CD1c-positive myeloid dendritic cell (primary cell): ENCODE data around the gene WDR90.
A peak's percentile ranks its signal among the peaks of the same experiment; 100 is the strongest.

ENCODE experiments used
- DNase-seq: peaks from one replicate; pipeline ENCODE4 v3.0.0-alpha.2; 2016; ENCODE audit errors: extremely low spot score

The WDR90 gene

DNA sequence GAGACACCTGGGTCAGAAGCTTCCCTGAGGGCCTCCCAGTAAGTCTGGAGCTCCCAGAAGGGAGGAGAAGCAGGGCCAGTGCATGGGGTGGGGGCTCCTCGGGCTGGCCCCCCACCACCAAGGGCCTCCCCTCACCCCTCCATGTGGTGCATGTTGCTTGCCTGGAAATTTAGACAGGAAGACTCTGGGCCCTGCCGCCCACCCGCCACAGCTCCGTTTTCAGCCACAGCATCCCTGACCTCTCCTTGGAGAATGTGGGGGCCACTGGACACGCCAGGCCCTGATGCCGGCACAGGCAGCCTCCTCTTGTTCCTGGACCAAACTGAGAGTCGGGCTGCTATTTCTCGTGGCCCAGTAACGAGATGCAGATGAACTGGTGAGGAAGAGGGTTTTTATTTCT is 10.3 kb upstream of the WDR90 start:
- no peak for DNase-seq

DNA sequence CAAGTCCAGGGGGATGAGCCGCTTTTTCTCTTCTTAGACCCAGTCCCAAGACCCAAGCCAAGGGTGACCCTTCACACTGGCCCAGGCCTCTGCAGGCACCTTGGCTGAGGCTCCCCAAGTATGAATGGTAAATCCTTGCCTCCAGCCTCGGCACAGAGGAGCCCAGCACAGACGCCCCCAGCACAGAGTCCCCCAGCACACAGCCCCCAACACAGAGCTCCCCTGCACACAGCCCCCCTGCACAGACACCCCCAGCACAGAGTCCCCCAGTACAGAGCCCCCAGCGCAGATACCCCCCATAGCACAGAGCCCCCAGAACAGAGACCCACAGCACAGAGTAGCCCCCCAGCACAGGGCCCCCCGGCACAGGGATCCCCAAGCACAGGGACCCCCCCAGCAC is 8.6 kb upstream of the WDR90 start:
- DNase-seq, result no peak

DNA sequence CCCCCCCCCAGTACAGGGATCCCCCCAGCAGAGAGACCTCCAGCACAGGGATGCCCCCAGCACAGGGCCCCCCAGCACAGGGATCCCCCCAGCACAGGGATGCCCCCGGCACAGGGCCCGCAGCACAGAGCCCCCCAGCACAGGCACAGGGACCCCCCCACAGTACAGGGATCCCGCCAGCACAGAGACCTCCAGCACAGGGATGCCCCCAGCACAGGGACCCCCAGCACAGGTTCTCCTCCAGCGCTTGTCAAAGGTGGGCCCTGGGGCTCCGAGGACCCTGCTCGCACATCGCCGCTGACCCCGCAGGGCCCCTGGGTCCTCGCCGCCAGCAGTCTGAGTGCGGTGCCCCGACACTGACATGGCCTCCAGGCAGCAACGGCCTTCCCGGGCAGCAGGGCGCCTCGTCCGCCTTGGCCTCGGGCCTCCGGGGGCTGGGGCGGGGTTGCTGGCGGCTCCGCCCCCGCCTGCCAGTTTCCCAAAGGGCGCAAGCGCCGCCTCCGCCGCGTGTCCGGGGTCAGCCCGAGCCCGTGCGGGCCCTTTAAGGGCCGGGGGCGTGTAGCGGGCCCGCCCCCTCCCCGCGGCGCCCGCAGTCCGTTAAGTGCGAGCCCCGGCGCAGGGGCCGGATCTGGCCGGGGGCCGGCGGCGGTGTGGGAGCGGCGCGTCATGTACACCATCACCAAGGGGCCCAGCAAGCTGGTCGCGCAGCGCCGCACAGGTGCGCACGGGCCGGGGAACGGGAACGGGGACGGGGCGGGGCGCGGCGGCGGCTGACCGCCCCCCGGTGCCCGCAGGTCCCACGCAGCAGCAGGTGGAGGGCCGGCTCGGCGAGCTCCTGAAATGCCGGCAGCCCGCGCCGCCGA is 7.6 kb upstream of the WDR90 start, which contains the start of gene MCRIP2:
TSS of gene MCRIP2 (plus strand) at position 503 of the 863 bp plus-strand sequence. CDS start at position 667, 164 bp downstream.
- DNase-seq, result peak; percentile 90

DNA sequence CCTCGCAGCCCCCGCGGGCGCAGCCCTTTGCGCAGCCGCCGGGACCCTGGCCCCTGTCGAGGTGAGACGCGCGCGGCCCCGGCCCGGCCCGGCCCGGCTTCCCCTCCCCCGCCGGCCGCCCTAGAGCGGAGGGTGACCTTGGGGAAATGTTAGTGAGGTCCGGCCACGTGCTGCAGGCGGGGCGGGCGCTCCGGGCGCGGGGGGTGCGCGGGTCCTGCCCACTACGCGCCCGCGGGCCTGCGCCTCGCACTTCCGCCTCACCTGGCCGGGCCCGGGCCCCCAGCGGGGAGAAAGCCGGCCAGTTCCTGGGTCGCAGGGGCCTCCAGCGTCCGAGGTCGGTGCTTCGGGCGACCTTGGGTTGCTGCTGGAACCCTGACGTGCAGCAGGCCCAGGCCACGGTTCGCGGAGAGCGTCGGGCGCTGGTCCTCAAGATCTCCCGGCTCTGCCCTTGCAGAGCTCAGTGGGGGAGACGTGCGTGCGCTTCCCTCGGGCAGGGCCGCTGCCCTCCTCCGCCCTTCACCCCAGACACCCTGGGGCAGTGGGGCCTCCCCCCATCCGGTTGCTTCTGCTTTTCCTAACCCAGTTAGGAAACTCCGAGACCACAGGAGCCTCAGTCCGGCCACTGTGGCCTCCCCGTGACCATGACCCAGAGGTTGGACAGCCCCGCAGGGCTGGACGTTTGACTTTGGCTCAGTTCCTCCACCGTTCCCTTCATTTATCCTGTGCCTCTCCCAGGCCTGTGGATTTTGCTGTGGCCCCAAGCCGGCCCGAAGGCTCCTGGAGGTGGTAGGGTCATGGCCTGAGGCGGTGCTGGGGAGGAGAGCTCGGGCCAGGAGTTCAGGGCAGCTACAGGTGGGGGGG is 6.7 kb upstream of the WDR90 start:
- DNase-seq, result peak; percentile 83

DNA sequence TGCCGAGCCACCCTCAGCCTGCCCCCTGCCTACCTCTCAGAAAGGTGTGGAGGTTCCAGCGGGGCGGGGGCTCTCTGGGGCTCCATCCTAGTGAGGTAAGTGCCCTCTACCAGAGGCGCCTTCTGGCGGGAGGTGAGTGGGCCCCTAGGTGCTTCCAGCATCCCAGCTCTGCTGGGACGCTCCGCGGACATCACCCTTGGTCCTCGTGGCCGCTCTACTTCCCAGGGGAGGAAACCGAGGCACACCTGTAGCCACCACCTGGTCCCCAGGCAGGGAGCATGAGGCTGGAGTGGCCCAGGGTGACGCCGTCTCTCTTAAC is 6.2 kb upstream of the WDR90 start:
- no peak for DNase-seq

DNA sequence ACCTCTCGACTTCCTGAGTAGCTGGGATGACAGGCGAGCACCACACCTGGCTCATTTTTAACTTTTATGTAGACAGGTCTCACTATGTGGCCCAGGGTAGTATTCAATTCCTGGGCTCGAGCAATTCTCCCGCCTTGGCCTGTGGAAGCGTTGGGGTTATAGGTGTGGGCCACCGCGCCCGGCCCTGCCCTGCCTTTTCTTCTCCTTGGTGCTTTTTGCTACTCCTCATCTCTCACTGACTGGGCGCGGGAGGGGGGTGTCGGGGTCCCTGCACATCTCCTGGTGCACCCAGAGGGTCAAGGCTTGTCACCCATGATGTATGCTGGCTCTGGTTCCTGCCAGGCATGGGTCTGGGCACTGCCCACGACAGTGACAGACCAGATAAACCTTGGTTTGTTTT is 4.6 kb upstream of the WDR90 start:
- DNase-seq, result no peak

DNA sequence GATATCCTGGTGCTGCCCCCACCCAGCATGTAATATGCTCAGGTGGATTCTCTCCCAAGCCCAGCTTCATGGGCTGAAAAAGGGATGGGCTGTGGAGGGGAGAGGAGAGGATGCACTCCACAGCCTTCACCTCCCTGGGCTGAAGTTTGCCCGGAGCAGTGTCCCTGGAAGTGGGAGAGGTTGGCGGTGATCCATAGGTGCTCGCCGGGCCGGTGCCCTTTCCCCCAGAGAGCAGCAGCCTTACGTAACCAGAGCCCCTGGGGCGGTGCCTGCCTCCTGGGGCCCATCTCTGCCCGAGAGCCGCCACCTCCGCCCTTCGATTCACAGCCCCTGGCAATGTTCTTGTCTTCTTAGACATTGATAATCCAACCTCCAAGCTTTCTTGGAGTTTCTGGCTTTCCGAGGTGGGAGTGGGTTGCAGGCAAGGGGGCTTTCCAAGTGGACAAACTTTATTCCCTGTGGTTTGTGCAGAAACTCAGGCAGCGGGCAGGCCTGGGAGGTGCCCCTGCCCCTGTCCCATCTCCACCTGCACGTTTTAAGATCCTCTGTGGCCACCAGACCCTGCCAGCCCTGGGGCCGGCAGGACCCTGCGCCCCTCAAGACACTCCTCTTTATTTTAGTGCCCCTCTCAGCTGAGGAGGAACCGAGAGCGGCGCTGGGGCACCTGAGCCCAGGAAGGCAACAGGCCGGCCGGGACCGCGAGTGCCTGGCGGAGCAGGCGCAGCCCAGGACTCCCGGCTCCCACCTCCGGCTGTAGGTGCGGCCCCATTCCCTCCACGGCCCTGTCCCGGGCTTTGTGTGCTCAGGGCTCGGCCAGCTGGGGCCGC is 3.1 kb upstream of the WDR90 start:
- no peak for DNase-seq

DNA sequence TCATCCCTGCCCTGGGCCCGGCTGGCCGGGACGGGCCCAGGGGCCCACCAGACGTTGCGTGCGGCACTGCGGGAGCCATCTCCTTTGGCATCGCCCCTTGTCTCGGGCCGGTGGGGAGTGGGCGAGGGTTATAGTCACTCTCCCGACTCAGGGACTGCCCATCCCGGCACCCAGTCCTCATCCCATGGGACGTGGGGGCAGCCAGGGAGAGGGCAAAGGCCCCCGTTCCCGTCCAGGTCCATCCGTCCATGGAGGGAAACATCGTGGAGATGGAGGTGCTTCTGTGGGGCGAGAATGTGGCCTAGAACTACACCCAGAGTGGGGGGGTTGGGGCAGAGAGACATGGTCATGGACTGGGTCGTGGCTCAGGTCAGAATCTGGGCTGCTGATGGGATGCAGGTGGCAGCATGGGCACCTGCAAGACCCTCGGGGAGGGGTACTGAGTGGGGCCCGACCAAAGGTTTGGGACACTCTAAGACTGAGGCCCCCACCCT is 2.4 kb upstream of the WDR90 start:
- DNase-seq, result no peak

DNA sequence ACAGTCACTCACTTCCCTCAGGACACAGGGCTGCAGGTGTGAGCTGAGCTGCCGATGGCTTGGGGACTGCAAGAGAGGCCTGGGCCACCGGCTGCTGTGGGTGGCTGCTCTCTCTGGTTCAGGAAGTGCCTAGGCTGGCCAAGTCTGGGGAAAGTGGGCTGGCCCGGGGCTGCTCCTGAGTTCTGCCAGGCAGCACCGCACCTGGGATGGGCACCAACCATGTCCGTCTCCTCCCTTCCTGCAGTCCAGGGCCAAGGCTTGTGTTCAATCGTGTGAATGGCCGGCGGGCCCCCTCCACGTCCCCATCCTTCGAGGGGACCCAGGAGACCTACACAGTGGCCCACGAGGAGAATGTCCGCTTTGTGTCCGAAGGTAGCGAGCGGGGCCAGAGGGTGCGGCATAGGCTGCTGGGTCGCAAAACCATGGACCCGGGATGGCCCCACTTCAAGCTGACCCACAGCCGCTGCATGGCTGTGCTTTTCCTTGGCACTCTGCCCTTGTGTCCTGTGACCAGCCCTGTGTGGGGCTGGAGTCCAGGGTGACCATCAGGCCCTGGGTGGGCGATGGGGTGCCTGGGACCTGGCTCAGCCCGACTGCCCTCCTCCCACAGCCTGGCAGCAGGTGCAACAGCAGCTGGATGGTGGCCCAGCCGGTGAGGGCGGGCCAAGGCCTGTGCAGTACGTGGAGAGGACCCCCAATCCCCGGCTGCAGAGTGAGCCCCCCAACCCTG is 1.8 kb upstream of the WDR90 start:
- DNase-seq, result no peak

DNA sequence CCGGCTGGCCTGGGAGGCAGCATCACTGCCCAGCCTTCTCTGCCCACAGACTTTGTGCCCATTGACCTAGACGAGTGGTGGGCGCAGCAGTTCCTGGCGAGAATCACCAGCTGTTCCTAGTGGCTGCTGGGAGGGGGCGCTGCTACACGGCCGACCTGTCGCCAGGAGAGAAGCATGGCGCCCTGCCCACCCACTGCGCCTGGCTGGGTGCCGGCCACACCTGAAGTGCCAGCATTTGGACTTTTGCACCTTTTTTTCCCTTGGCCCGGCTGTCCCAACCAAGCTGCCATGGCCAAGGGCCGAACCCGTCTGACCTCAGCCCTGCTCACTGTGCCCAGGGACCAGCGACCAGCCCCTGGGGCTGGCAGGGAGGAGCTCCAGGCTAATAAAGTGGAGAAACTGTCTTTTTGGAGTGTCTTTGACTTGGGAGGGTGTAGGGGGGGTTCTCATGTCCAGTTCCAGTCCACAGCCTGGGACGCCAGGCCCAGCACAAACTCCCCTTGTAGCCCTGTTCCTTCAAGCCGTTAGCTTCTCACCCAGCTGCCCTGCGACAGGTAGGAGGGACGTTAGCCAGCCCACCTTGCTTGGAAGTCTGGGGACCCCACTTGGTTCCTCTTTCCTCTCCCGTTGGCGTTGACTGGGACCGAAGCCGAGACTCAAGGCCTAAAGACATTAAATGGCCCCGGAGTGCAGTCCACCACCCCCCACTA is 939 bp upstream of the WDR90 start:
- DNase-seq, result peak; percentile 46

DNA sequence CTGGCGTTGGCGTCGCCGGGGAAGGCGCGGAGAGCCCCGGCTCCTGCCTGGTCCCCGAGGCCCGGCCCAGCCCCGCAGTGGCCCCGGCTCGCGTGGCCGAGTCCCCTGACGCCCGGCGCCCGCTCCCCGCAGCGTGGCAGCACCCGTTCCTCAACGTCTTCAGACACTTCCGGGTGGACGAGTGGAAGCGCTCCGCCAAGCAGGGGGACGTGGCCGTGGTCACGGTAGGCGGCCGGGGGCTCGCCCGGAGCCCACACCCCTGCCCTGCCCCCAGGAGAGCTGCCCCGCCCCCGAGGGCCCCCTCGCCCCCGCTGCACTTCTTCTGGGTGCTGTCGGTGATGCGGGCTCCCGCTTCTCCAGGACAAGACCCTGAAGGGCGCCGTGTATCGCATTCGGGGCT is 466 bp downstream of the WDR90 start:
- no peak for DNase-seq

DNA sequence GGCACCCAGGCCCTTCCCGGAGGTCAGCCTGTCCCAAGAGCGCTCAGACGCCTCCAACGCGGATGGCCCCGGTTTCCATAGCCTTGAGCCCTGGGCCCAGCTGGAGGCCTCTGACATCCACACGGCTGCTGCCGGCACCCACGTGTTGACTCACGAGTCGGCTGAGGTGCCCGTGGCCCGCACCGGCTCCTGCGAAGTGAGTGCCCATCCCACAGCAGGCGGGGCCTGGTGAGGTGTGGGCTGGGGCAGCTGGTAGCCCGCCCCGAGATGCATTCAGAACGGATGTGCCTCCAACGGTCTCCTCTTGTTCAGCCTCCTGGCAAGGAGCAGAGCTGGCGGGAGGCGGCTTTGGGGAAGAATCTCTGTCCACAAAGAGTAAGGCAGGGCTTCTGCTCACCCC is 2.7 kb downstream of the WDR90 start:
- no peak for DNase-seq

DNA sequence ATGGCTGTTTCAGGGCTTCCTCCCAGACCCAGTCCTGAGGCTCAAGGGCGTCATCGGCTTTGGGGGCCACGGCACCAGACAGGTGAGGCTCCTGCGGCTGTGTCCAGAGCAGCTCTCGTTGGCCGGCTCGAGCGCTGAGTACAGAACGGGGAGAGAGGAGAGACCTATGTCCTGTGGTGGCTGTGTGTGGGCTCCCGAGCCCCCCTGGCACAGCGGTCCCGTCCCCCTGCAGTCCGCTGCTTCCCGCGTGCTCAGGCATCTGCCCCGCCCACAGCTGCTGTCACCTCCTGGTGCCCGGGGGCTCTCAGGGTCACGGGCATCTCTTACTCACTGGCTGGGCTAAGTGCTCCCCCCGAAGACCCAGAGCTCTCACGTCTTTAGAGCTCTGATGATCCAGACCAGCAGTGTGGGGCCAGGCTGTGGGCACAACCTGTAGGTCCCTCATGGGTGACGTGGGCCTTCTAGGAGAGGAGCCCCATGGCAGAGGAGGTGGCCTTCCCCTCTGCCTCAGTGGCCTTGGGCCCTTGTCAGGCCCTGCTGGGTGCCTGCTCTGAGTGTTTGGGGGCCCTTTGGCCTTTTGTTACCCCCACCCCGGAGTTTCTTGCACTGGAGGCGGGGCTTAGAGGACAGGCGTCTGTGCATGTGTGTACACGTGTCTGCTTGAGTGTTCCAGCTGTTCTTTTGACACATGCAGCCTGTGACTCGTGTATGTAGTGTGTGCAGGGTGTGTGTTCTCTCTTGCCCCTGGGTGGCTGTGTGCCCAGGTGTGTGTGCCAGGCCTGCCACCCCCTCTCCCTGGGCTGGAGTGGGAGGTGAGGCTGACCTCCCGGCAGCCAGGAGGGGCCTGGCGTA is 3.5 kb downstream of the WDR90 start:
- no peak for DNase-seq

DNA sequence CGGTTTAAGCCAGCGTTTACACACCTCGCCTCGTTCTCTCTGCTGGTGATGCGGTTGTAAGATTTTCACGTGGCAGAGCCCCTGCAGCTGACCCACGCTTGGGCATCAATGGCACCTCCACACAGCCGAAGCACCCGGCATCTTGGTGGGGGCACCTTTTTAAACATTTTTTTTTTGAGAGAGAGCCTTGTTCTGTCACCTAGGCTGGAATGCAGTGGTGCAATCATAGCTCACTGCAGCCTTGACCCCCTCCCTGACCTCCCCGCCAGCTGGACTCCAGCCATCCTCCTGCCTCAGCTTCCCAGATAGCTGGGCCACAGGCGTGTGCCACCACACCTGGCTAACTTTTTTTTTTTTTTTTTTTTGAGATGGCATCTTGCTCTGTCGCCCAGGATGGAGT is 4.9 kb downstream of the WDR90 start:
- no peak for DNase-seq

DNA sequence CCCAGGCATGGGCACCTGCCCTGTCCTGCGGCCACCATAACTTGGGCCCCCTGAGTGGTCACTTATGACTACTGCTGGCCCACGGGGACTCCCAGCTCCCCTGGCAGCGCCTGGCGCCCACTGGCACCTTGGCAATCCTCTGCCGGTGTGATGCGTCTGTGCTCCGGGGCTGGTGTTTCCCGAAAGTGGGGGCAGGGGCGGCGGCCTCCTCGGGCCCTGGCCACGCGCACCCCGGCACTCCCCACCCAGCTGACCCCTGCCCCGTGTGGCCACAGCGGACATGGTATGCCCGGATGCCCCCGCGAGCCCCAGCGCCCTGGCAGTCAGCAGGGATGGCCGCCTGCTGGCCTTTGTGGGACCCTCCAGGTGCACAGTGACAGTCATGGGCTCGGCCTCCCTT is 8.3 kb downstream of the WDR90 start:
- DNase-seq, result no peak

DNA sequence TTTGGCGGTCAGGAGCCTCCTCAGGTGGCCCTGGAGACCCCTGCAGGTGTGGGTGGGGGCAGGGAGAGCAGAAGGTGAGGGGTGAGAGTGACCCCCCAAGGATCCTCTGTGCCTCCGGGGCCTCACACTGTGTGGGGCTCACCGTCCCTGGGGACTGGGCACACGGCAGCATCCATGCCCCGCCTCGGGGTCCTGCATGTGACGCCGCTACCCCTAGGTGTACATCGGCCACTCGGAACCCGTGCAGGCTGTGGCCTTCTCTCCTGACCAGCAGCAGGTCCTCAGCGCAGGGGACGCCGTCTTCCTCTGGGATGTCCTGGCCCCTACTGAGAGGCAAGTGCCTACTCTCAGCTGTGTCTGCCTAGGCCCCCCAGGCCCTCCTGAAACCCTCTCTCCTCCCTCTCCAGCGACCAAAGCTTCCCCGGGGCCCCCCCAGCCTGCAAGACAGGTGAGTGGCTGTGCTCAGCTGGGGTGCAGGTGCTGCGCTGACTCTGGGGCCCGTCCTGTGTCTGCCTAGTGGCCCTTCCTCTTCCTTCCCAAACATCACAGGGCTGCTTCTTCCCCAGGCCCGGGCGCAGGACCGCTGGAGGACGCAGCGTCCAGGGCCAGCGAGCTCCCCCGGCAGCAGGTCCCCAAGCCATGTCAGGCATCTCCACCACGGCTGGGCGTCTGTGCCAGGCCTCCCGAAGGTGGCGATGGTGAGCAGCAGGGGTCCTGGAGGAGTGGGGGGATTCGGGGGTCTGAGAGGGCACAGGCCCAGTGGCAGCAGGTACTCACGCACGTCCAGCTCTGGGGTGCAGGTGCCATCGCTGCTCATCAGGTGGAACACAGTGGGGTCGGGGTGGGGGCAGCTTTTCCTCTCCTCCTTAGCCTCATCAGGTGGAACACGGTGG is 9.8 kb downstream of the WDR90 start:
- no peak for DNase-seq

DNA sequence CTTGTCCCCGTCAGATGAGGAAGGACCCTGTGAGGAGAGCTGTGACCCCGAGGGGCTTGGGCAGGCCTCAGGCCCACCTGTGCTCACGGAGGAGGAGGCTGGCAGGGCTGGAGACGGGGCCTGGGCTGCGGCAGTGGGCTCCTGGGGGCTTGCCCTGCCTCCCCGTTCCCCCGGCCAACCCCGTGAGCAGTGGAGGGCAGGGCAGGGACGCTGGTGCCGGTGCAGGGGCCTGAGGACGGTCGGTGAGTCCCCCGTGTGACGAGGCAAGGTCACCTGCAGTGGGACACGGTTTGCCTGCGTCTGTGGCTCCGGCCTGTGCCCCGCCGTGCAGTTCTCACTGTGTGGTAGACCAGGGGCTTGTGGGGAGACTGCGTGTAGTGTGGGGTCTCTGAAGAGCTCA is 10.5 kb downstream of the WDR90 start:
- no peak for DNase-seq

DNA sequence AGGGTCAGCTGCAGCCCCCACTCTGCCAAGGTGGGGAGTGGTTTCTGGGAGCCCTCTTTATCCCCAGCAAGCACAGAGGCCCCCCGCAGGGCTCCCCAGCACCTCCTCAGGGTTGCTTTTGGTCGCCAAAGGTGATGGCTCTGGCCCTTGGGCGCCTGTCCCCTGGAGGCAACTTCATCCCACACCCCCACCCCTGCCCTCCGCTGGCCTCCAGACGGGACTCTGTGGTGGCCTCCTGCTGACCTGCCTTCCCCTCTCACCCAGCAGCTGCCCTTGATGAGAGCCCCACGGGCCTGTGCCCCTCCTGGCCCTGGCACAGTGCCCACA is 10.9 kb downstream of the WDR90 start:
- DNase-seq, result no peak
